Osteocyte (in vitro differentiated cells): ENCODE measurements around the gene ST6GALNAC2. TPM values are rescaled to one million over a fixed set of nuclear protein-coding genes. Genes with fewer than 3 reads are reported as not detected.

Source experiments
- DNase-seq: peaks from one replicate; pipeline ENCODE4 v3.0.0; 2021; ENCODE audit warnings: mixed read lengths; ENCODE audit not compliant: unreplicated experiment; ENCODE audit errors: extremely low spot score
- H3K27ac Mint-ChIP-seq: one replicate; pipeline ENCODE4 v1.8.0; 2021; ENCODE audit warnings: mild to moderate bottlenecking, mixed read lengths; ENCODE audit not compliant: unreplicated experiment
- H3K27me3 Mint-ChIP-seq: one replicate; pipeline ENCODE4 v1.8.0; 2021; ENCODE audit warnings: mixed read lengths; ENCODE audit not compliant: unreplicated experiment
- H3K36me3 Mint-ChIP-seq: one replicate; pipeline ENCODE4 v1.8.0; 2021; ENCODE audit warnings: mixed read lengths; ENCODE audit not compliant: unreplicated experiment
- H3K4me1 Mint-ChIP-seq: one replicate; pipeline ENCODE4 v1.8.0; 2021; ENCODE audit warnings: mixed read lengths; ENCODE audit not compliant: unreplicated experiment
- H3K4me3 Mint-ChIP-seq: one replicate; pipeline ENCODE4 v1.8.0; 2021; ENCODE audit warnings: mild to moderate bottlenecking, moderate library complexity, mixed read lengths; ENCODE audit not compliant: unreplicated experiment
- H3K9me3 Mint-ChIP-seq: one replicate; pipeline ENCODE4 v1.8.0; 2021; ENCODE audit warnings: mixed read lengths; ENCODE audit not compliant: unreplicated experiment
- total RNA-seq: library from RNA; stranded (reverse); gene quantifications from 2 replicates; pipeline ENCODE4 v1.2.1, GENCODE V29; 2021
- TF ChIP-seq, protein P1 (sequence below): fragments of 200-600 bp; sonication (generic); IDR thresholded peaks from 2 replicates; pipeline ENCODE4 v1.5.0; 2021; ENCODE audit warnings: antibody characterized with exemption, mild to moderate bottlenecking, moderate library complexity

Gene ST6GALNAC2
- total RNA-seq, 1 donor from 2014 or later: 3.3 TPM

DNA sequence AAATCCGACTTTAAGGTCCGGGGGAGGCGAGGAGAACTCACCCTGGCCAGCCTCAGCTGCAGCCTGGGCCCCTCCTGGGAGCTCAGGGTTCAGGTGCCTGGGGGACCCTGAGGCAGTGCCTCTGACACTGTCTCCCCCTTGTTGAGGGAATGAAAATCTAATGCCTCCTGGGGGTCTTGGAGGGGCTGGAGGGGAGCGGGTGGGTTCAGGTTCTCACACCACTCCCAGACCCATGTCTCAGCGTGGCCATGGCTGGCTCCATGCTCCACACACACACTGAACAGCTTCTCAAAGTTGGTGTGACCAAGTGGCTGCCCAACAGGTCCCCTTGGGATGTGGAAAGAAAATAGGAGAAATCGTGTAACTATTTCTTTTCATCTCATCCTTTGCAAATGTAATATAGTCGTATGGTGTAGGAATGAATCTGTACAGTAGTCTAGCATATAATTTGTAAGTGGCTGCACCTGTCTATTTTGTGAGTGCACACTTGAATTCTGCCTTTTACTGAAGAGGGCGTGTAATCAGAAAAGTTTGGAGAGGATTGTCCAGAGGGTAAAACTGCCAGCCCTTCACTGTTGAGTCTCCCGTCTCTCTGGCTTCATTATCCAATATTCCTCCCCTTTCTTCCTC is 46.6 kb downstream of the ST6GALNAC2 start:
- peaks cover 39% of the 10 kb centered on the region for H3K4me1 Mint-ChIP-seq
- no peaks in the 10 kb centered on the region for H3K9me3 Mint-ChIP-seq
- no peak overlapping the region for H3K27ac Mint-ChIP-seq
- no peak for DNase-seq
- peak overlapping the region; percentile 62 for H3K4me3 Mint-ChIP-seq
- H3K27me3 Mint-ChIP-seq: no peaks in the 10 kb centered on the region
- no peaks in the 10 kb centered on the region for H3K36me3 Mint-ChIP-seq
- TF ChIP-seq, protein P1, sequence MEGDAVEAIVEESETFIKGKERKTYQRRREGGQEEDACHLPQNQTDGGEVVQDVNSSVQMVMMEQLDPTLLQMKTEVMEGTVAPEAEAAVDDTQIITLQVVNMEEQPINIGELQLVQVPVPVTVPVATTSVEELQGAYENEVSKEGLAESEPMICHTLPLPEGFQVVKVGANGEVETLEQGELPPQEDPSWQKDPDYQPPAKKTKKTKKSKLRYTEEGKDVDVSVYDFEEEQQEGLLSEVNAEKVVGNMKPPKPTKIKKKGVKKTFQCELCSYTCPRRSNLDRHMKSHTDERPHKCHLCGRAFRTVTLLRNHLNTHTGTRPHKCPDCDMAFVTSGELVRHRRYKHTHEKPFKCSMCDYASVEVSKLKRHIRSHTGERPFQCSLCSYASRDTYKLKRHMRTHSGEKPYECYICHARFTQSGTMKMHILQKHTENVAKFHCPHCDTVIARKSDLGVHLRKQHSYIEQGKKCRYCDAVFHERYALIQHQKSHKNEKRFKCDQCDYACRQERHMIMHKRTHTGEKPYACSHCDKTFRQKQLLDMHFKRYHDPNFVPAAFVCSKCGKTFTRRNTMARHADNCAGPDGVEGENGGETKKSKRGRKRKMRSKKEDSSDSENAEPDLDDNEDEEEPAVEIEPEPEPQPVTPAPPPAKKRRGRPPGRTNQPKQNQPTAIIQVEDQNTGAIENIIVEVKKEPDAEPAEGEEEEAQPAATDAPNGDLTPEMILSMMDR: no peak

GRCh38 chr17:76538281-76538931 is 47.3 kb downstream of the ST6GALNAC2 start:
- peaks cover 34% of the 10 kb centered on the region for H3K4me1 Mint-ChIP-seq
- H3K27me3 Mint-ChIP-seq: no peaks in the 10 kb centered on the region
- H3K4me3 Mint-ChIP-seq: peak overlapping the region; percentile 62
- H3K36me3 Mint-ChIP-seq: no peaks in the 10 kb centered on the region
- H3K27ac Mint-ChIP-seq: no peak overlapping the region
- TF ChIP-seq, protein P1: no peak
- DNase-seq: no peak
- no peaks in the 10 kb centered on the region for H3K9me3 Mint-ChIP-seq

- Mint-ChIP-seq H3K4me3 (peak within 1 kb of the TSS; percentile 62), H3K27me3 (no peaks in the 10 kb centered on the region), H3K27ac (no peak within 1 kb of the TSS), H3K9me3 (no peaks in the 10 kb centered on the region), H3K36me3 (no peaks in the 10 kb centered on the region), H3K4me1 (peaks cover 36% of the 10 kb centered on the region)
- no peak for DNase-seq
- TF ChIP-seq, protein P1: no peak
These were observed 47.9 kb downstream of the ST6GALNAC2 start, which contains the start of gene CYGB for GRCh38 chr17:76537578-76538280. Gene CYGB (minus strand): TSS chr17:76537709. CDS start chr17:76537542, 167 bp downstream.

GRCh38 chr17:76537288-76537577 is 48.4 kb downstream of the ST6GALNAC2 start:
- H3K9me3 Mint-ChIP-seq: no peaks in the 10 kb centered on the region
- H3K36me3 Mint-ChIP-seq: no peaks in the 10 kb centered on the region
- no peak overlapping the region for H3K27ac Mint-ChIP-seq
- no peak overlapping the region for H3K4me3 Mint-ChIP-seq
- H3K4me1 Mint-ChIP-seq: peaks cover 38% of the 10 kb centered on the region
- H3K27me3 Mint-ChIP-seq: no peaks in the 10 kb centered on the region
- TF ChIP-seq, protein P1: no peak
- DNase-seq: no peak
